Smooth muscle cell (in vitro differentiated cells): Measurements from ENCODE around the gene RSU1. TPM values are rescaled to one million over a fixed set of nuclear protein-coding genes. Genes with fewer than 3 reads are reported as not detected.
A peak's percentile ranks its signal among the peaks of the same experiment; 100 is the strongest.

Source experiments
- DNase-seq: peaks from one replicate; lab custom pipeline; 2025; ENCODE audit not compliant: unreplicated experiment; lab: John Stamatoyannopoulos, UW
- H2AFZ ChIP-seq: fragments of 200-600 bp; sonication (generic); 2 replicates; pipeline ENCODE4 v1.6.0; 2016; ENCODE audit warnings: antibody characterized with exemption, low read depth, mild to moderate bottlenecking
- H3F3A ChIP-seq: fragments of 200-600 bp; sonication (generic); 2 replicates; pipeline ENCODE4 v1.6.0; 2017; ENCODE audit warnings: antibody characterized with exemption, low read depth
- H3K27ac ChIP-seq: fragments of 200-600 bp; sonication (generic); 2 replicates; pipeline ENCODE4 v1.5.1; 2016; ENCODE audit warnings: low read depth, mild to moderate bottlenecking
- H3K27me3 ChIP-seq: fragments of 200-600 bp; sonication (generic); 2 replicates; pipeline ENCODE4 v1.6.1; 2016; ENCODE audit warnings: low read depth, mild to moderate bottlenecking
- H3K36me3 ChIP-seq: fragments of 200-600 bp; sonication (generic); 2 replicates; pipeline ENCODE4 v1.5.1; 2016; ENCODE audit warnings: low read depth
- H3K4me1 ChIP-seq: fragments of 200-600 bp; sonication (generic); 2 replicates; pipeline ENCODE4 v1.5.1; 2016; ENCODE audit warnings: low read depth
- H3K4me2 ChIP-seq: fragments of 200-600 bp; sonication (generic); 2 replicates; pipeline ENCODE4 v1.6.0; 2016; ENCODE audit warnings: mild to moderate bottlenecking
- H3K4me3 ChIP-seq: fragments of 200-600 bp; sonication (generic); 2 replicates; pipeline ENCODE4 v1.5.1; 2016; ENCODE audit warnings: mild to moderate bottlenecking
- H3K79me2 ChIP-seq: fragments of 200-600 bp; sonication (generic); 2 replicates; pipeline ENCODE4 v1.6.0; 2016; ENCODE audit warnings: low read depth, mild to moderate bottlenecking
- H3K9ac ChIP-seq: fragments of 200-600 bp; sonication (generic); 2 replicates; pipeline ENCODE4 v1.6.0; 2016; ENCODE audit warnings: low read depth
- H3K9me3 ChIP-seq: fragments of 200-600 bp; sonication (generic); replicated peaks from 2 replicates; pipeline ENCODE4 v1.5.1; 2016; ENCODE audit warnings: low read depth
- H4K20me1 ChIP-seq: fragments of 200-600 bp; sonication (generic); 2 replicates; pipeline ENCODE4 v1.6.0; 2016; ENCODE audit warnings: low read depth
- WGBS: methylation state at CpG from one replicate; pipeline ENCODE4 v1.1.7; 2016; ENCODE audit warnings: low lambda C conversion rate; 5-methylcytosine and 5-hydroxymethylcytosine counted together
- polyA plus RNA-seq: library from polyadenylated mRNA; unstranded; fragments of >200 nt; fragmentation: Nextera tagmentation; extraction: Ambion mirVana; gene quantifications from 2 replicates; pipeline ENCODE4 v1.2.1, GENCODE V29; 2016
- total RNA-seq: library from RNA; depleted of rRNA; stranded (reverse); fragments of >200 nt; gene quantifications from 2 replicates; pipeline ENCODE4 v1.2.3, GENCODE V29; 2014
- TF ChIP-seq, protein P1 (sequence below): fragments of 200-600 bp; sonication (generic); IDR thresholded peaks from 2 replicates; pipeline ENCODE4 v1.5.1; 2017; ENCODE audit warnings: borderline replicate concordance, mild to moderate bottlenecking, antibody characterized with exemption; ENCODE audit not compliant: insufficient read depth, poor library complexity, severe bottlenecking

Gene RSU1
- total and polyA plus RNA-seq, 2 experiments from 2014 or later = 110 to 128 TPM

DNA sequence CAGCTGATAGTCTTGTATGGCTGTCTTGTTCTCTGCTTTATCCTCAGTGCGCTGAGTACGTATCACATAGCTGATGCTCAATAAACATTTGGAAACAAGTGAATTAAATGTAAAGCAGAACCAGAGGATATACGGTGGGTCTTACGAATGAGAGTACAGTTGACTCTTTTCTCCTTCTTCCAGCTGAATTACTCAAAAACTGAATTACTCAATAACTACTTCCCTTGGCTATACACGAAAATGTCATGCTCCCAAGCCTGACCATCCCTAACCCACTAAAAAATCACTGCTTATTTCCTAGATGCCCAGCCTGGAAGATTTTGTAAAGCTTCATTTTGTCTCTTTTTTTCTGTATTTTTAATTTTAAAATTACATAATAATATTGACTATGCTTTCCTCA, 3.2 kb upstream of the RSU1 start:
- WGBS = 94% methylated on average over 5 of the region's 5 CpGs
- Histone ChIP-seq H3K9me3 (no peaks in the 10 kb centered on the region), H4K20me1 (no peaks in the 10 kb centered on the region), H3K27me3 (no peaks in the 10 kb centered on the region), H3K79me2 (peaks cover 12% of the 10 kb centered on the region), H3K27ac (no peak overlapping the region), H3K4me1 (peaks cover 8% of the 10 kb centered on the region), H3K36me3 (no peaks in the 10 kb centered on the region), H3K4me3 (no peak overlapping the region), H3F3A (peaks cover 9% of the 10 kb centered on the region), H3K4me2 (no peak overlapping the region), H3K9ac (no peak overlapping the region), H2AFZ (no peak overlapping the region)
- no peak for DNase-seq
- TF ChIP-seq, protein P1, sequence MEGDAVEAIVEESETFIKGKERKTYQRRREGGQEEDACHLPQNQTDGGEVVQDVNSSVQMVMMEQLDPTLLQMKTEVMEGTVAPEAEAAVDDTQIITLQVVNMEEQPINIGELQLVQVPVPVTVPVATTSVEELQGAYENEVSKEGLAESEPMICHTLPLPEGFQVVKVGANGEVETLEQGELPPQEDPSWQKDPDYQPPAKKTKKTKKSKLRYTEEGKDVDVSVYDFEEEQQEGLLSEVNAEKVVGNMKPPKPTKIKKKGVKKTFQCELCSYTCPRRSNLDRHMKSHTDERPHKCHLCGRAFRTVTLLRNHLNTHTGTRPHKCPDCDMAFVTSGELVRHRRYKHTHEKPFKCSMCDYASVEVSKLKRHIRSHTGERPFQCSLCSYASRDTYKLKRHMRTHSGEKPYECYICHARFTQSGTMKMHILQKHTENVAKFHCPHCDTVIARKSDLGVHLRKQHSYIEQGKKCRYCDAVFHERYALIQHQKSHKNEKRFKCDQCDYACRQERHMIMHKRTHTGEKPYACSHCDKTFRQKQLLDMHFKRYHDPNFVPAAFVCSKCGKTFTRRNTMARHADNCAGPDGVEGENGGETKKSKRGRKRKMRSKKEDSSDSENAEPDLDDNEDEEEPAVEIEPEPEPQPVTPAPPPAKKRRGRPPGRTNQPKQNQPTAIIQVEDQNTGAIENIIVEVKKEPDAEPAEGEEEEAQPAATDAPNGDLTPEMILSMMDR = no peak

DNA sequence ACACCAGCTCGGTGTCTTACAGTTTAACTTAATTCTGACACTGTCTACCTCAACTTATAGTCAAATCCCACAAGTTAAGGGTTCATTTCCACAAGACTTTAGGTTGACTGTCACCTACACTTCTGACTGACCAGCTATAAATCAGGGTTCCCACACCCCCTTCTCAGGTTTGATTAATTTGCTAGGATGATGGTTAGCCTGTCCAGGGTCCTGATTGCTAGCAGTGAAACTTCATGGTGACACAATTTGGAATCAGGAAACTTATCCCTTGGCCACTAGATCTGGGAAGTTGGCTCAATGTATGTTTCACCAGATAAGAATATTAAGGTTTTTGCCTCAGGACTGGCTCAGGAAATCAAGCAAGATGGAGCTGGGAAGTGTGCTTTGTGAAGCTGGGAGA, 2.8 kb upstream of the RSU1 start:
- Histone ChIP-seq H3K4me2 (no peak overlapping the region), H3K27ac (no peak overlapping the region), H3K9me3 (no peaks in the 10 kb centered on the region), H2AFZ (no peak overlapping the region), H3K79me2 (peaks cover 16% of the 10 kb centered on the region), H3K9ac (no peak overlapping the region), H3K36me3 (no peaks in the 10 kb centered on the region), H4K20me1 (no peaks in the 10 kb centered on the region), H3K4me3 (no peak overlapping the region), H3F3A (peaks cover 9% of the 10 kb centered on the region), H3K27me3 (no peaks in the 10 kb centered on the region), H3K4me1 (peaks cover 8% of the 10 kb centered on the region)
- DNase-seq = no peak
- TF ChIP-seq, protein P1 = no peak
- WGBS = 90% methylated on average over 1 of the region's 1 CpG

DNA sequence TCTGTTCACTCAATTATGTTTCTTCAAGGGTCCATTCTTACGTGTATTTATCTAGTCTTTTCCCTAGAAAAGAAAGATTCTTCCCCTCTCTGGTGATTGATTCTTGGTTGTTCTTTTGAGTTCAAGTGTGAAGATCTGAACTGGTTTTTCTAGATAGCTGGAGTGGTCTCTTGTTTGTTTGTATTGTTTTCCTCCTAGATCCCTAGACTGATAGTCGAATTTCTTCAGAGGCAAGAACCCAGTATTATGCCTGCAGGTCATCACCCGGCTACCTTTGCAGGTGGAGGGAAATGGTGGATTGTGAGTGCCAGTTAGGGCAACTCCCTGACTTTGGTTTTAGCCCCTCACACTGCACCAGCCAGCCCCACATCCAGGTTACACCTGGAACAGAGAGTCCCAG, 2.2 kb upstream of the RSU1 start:
- Histone ChIP-seq H3K27me3 (no peaks in the 10 kb centered on the region), H2AFZ (no peak overlapping the region), H4K20me1 (no peaks in the 10 kb centered on the region), H3K9me3 (no peaks in the 10 kb centered on the region), H3K4me3 (no peak overlapping the region), H3K4me2 (no peak overlapping the region), H3K9ac (no peak overlapping the region), H3F3A (peaks cover 9% of the 10 kb centered on the region), H3K27ac (no peak overlapping the region), H3K4me1 (peaks cover 8% of the 10 kb centered on the region), H3K36me3 (no peaks in the 10 kb centered on the region), H3K79me2 (peaks cover 21% of the 10 kb centered on the region)
- TF ChIP-seq, protein P1 = no peak
- WGBS = 56% methylated on average over 3 of the region's 3 CpGs
- no peak for DNase-seq

DNA sequence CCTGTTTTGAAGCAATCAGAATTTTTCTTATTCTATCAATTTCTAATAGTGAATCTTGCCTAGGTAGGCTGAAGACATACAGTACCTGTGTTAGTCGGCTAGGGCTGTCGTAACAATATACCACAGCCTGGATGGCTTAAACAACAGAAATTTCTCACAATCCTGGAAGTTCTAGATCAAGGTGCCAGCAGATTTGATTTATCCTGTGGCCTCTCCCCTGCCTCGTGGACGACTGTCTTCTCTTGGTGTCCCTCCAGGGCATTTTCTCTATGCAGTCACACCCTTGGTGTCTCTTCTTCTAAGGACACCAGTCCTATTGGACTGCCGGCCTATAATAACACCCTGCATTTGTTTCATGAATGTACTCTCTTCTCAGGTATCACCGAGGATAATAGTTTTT, 1.8 kb upstream of the RSU1 start:
- no peak overlapping the region for H3K9ac ChIP-seq
- no peak overlapping the region for H3K4me2 ChIP-seq
- TF ChIP-seq, protein P1 = no peak
- no peaks in the 10 kb centered on the region for H3K27me3 ChIP-seq
- WGBS = 79% methylated on average over 6 of the region's 6 CpGs
- peaks cover 9% of the 10 kb centered on the region for H3F3A ChIP-seq
- H3K79me2 ChIP-seq = peaks cover 25% of the 10 kb centered on the region
- no peak overlapping the region for H3K4me3 ChIP-seq
- no peaks in the 10 kb centered on the region for H3K9me3 ChIP-seq
- H2AFZ ChIP-seq = peak overlapping the region; percentile 75
- no peaks in the 10 kb centered on the region for H4K20me1 ChIP-seq
- DNase-seq = no peak
- no peaks in the 10 kb centered on the region for H3K36me3 ChIP-seq
- no peak overlapping the region for H3K27ac ChIP-seq
- H3K4me1 ChIP-seq = peaks cover 8% of the 10 kb centered on the region
